Esophagus squamous epithelium (tissue), 5 donors: Measurements from ENCODE around the gene CELF4. TPM values are rescaled to one million over a fixed set of nuclear protein-coding genes. Genes with fewer than 3 reads are reported as not detected.

ENCODE experiments used
- DNase-seq: peaks from one replicate; lab custom pipeline; 2025; lab: John Stamatoyannopoulos, UW
- H3K27ac ChIP-seq, 4 donors: fragments of 200-600 bp; sonication (generic); one replicate each; pipeline ENCODE4 v1.5.1; 2016 to 2019; ENCODE audit warnings: mild to moderate bottlenecking in 1 of 4
- H3K27me3 ChIP-seq, 4 donors: fragments of 200-600 bp; sonication (generic); 1 replicate in 3 of 4; 2 replicates in 1 of 4; pipeline versions ENCODE4 v1.5.1 to v1.6.0; 2017 to 2021; ENCODE audit warnings: antibody characterized with exemption in 1 of 4
- H3K36me3 ChIP-seq, 3 donors: fragments of 200-600 bp; sonication (generic); one replicate each; pipeline ENCODE4 v1.5.1; 2016 to 2019
- H3K4me1 ChIP-seq, 3 donors: fragments of 200-600 bp; sonication (generic); one replicate each; pipeline ENCODE4 v1.5.1; 2017 to 2019
- H3K4me3 ChIP-seq, 4 donors: fragments of 200-600 bp; sonication (generic); 1 replicate in 3 of 4; 2 replicates in 1 of 4; pipeline ENCODE4 v1.5.1; 2016 to 2019; ENCODE audit warnings: mild to moderate bottlenecking in 2 of 4, moderate library complexity in 1 of 4
- H3K9me3 ChIP-seq, 3 donors: fragments of 200-600 bp; sonication (generic); one replicate each; pipeline ENCODE4 v1.5.1; 2016 to 2019
- CTCF ChIP-seq, 6 experiments: fragments of 450-650 bp in 4 of 6; fragments of 200-600 bp in 2 of 6; sonication (generic) in 2 of 6; IDR thresholded peaks; one replicate each; pipeline ENCODE4 v1.5.1; 2016 to 2019; ENCODE audit warnings: antibody characterized with exemption in 6 of 6, mild to moderate bottlenecking in 4 of 6, moderate library complexity in 4 of 6
- POLR2A ChIP-seq, 4 donors: fragments of 450-650 bp; IDR thresholded peaks; one replicate each; pipeline ENCODE4 v1.6.1; 2017; ENCODE audit warnings: antibody characterized with exemption in 4 of 4, mild to moderate bottlenecking in 4 of 4, moderate library complexity in 3 of 4
- WGBS, 2 donors: methylation state at CpG; one replicate each; pipeline ENCODE4 v1.1.5; 2018; 5-methylcytosine and 5-hydroxymethylcytosine counted together
- intact Hi-C: fragments of 100-400 bp; cut with DNase I; formaldehyde crosslinking; loops from one replicate; pipeline ENCODE4 v1.15.0; 2022
- total RNA-seq, 4 donors: library from RNA; depleted of rRNA; stranded (reverse); fragments of >200 nt; gene quantifications; one replicate each; pipeline ENCODE4 v1.1.0, GENCODE V29; 2016
- donor health status: DM: yes; HTN: yes; CAD: no.

CELF4 gene
- total RNA-seq, 4 donors from 2014 or later = not detected

DNA sequence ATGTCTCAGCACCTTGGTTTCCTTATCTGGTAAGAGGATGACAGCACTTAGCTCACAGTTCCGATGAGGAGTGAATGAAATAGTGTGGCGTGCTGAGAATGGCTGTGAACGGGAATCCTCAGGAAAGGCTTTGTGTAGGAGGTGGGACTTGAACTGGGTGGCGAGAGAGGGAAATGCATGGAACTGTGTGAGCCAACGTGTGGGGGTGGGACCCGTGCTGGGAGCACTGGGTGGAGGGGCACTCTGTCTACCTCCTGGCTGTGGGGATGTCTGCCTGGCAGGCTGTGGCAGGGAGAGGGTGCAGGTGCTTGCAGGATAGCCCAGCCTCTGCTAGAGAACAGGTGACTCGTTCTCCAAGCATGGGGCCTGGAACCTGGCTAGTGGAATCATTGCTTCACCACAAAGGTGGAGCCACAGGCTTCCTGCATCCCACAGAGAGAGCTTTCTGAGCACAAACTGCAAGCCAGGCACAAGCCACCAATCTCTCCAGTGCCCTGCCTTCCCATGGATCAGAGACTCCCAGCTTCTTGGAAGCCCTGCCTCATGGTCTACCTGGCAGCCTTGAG is 145.2 kb downstream of the CELF4 start:
- DNase-seq = no peak
- intact Hi-C loops = no loop called here
- 75 to 80% methylated on average over 2 to 7 of the region's 7 CpGs for WGBS, 2 donors
- H3K36me3 ChIP-seq = no peaks in the 10 kb centered on the region
- H3K4me3 ChIP-seq = no peak overlapping the region
- H3K27me3 ChIP-seq = peaks cover 0 to 29% (median 0%) of the 10 kb centered on the region in 4 donors
- TF ChIP-seq CTCF (IDR thresholded peaks at IDR 0.05) (no peak), POLR2A (IDR thresholded peaks at IDR 0.05) (no peak)
- no peaks in the 10 kb centered on the region for H3K4me1 ChIP-seq
- no peaks in the 10 kb centered on the region for H3K9me3 ChIP-seq
- no peak overlapping the region for H3K27ac ChIP-seq

DNA sequence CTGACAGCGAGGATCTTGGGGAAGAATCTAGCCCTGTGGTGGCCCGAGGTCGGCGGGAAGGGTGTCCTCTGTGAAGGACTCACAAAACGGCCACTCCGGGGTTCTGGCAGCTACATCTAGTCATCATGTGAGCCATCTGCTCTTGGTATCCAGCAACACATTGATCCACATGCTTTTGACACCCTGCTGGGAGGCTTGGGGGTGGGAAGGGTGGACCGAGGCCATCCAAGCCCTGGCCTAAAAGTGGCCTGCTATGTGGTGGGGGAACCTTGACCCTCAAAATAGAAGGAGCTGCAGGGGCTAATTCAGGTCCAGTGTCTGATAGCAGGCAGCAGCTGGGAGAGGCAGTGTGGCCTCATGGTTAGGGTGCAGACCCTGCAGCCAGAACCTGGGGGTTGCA is 145.7 kb downstream of the CELF4 start:
- WGBS, 2 donors = 69% methylated on average over 6 of the region's 7 CpGs; no CpG with 5 or more reads in 1 of the 2 donors
- no peak overlapping the region for H3K27ac ChIP-seq
- intact Hi-C loops = no loop called here

DNA sequence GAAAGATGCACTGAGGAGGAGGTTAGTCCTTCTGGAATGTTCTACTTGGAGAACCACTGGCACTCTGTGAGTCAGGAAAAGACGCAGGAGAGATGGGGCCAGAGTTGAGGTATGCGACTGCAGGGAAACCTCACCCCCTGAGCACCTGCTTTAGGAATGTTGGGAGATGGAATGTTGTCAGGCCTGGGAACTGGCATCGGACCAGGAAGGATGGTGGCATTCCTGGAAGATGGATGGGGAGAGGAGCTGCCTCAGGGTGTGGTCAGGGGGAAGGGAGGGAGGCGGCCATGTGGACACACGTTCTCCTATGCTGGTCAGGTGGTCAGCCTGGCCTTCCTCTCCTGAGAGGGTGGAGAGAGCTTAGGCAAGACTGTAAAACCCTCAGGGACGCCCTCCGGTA is 146.3 kb downstream of the CELF4 start:
- 69 to 82% methylated on average over 5 to 6 of the region's 7 CpGs for WGBS, 2 donors

More for the DNA sequence above, 145.7 kb downstream of the CELF4 start:
- H3K9me3 ChIP-seq = no peaks in the 10 kb centered on the region
- peaks cover 0 to 29% (median 0%) of the 10 kb centered on the region in 4 donors for H3K27me3 ChIP-seq
- H3K36me3 ChIP-seq = no peaks in the 10 kb centered on the region
- no peak overlapping the region for H3K4me3 ChIP-seq
- H3K4me1 ChIP-seq = no peaks in the 10 kb centered on the region
- TF ChIP-seq CTCF (IDR thresholded peaks at IDR 0.05) (no peak), POLR2A (IDR thresholded peaks at IDR 0.05) (no peak)
- no peak for DNase-seq

DNA sequence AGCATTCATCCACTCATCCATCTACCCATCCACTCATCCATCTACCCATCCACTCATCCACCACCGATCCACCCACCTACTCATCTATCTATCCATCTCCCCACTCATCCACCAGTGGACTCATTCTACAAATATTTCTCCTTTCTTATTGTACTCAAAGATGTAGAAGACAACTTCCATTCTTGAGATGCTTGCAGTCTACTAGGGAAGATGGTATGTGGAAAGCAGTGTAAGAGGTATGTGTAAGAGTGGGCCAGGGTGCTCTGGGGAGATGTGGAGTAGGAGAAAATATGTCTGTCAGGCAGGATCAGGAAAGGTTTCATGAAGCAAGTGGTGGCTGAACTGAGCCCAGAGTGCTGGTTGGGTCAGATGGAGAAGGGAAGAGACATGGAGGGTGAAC is 150.8 kb downstream of the CELF4 start:
- Histone ChIP-seq H3K4me1 (peaks cover 0 to 6% (median 0%) of the 10 kb centered on the region in 3 donors), H3K27ac (no peak overlapping the region), H3K4me3 (no peak overlapping the region), H3K36me3 (no peaks in the 10 kb centered on the region), H3K9me3 (no peaks in the 10 kb centered on the region), H3K27me3 (peaks cover 0 to 15% (median 0%) of the 10 kb centered on the region in 4 donors)
- DNase-seq = no peak
- intact Hi-C loops = no loop called here
- no peak for TF ChIP-seq CTCF (IDR thresholded peaks at IDR 0.05)
- TF ChIP-seq POLR2A (IDR thresholded peaks at IDR 0.05) = no peak
- 86 to 100% methylated on average over 1 of the region's 1 CpG for WGBS, 2 donors

More for the DNA sequence above, 146.3 kb downstream of the CELF4 start:
- H3K4me1 ChIP-seq = no peaks in the 10 kb centered on the region
- peaks cover 0 to 29% (median 0%) of the 10 kb centered on the region in 4 donors for H3K27me3 ChIP-seq
- no peaks in the 10 kb centered on the region for H3K36me3 ChIP-seq
- no peak for TF ChIP-seq CTCF (IDR thresholded peaks at IDR 0.05)
- no peak for TF ChIP-seq POLR2A (IDR thresholded peaks at IDR 0.05)
- no peak for DNase-seq
- no peaks in the 10 kb centered on the region for H3K9me3 ChIP-seq
- intact Hi-C loops = no loop called here
- no peak overlapping the region for H3K4me3 ChIP-seq
- no peak overlapping the region for H3K27ac ChIP-seq

GRCh38 chr18:37412829-37413228 is 152.8 kb downstream of the CELF4 start:
- Histone ChIP-seq H3K4me1 (peaks cover 0 to 8% (median 0%) of the 10 kb centered on the region in 3 donors), H3K27ac (no peak overlapping the region), H3K9me3 (no peaks in the 10 kb centered on the region), H3K27me3 (peaks cover 0 to 12% (median 0%) of the 10 kb centered on the region in 4 donors), H3K36me3 (no peaks in the 10 kb centered on the region), H3K4me3 (no peak overlapping the region)
- 82 to 94% methylated on average over 8 of the region's 8 CpGs for WGBS, 2 donors
- no peak for TF ChIP-seq CTCF (IDR thresholded peaks at IDR 0.05)
- TF ChIP-seq POLR2A (IDR thresholded peaks at IDR 0.05) = no peak
- no peak for DNase-seq
- intact Hi-C loops = no loop called here
